Measurements from ENCODE around the gene KHDRBS2.

DNA sequence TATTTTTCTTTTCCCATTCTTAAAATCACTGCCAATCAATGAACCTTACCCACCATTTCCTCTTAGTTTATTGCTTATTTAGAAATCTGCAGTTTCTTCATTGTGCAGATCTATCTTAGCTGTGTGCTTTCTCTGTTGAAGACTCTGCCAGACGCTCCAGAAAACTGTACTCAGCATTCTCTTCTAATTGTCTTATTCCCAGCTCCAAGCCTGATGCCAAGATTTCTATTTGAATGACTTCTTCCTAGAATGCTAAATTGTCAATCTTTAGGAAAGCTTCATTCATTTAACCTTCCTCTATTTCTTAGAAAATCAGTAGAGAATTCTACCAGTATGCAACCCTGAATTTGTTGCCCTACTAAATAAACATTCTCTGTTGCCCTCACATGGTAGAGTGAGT, 308.9 kb downstream of the KHDRBS2 start:
- TF ChIP-seq CTCF (IDR thresholded peaks at IDR 0.05; ENCODE audit: low read depth, low read length), result no peak
- TF ChIP-seq EZH2phosphoT487 (IDR thresholded peaks at IDR 0.05; ENCODE audit: low read depth), result no peak
